Coronary artery (tissue), 2 donors: ENCODE data around the gene SPATA31A6.
"Not testable (repeated sequence)": the region's sequence is repeated elsewhere in the genome, so short reads cannot be mapped to it uniquely, and the experiment has no call there.

Experiments
- DNase-seq: peaks from one replicate; pipeline ENCODE4 v3.0.0-alpha.2; 2017; ENCODE audit warnings: low spot score
- H3K27ac ChIP-seq, 2 donors: fragments of 200-600 bp; sonication (generic); one replicate each; pipeline ENCODE4 v1.5.1; 2016 to 2019
- H3K4me3 ChIP-seq: fragments of 200-600 bp; sonication (generic); 2 replicates; pipeline ENCODE4 v1.5.1; 2016; ENCODE audit warnings: mild to moderate bottlenecking, moderate library complexity

SPATA31A6 gene

GRCh38 chr9:42183359-42183758 is at the start of gene SPATA31A6:
TSS of gene SPATA31A6 (plus strand) at chr9:42183659. CDS start at chr9:42183688, 29 bp downstream.
- H3K27ac ChIP-seq, DNase-seq, H3K4me3 ChIP-seq: not testable (repeated sequence)

- not testable (repeated sequence) for DNase-seq
Observed at GRCh38 chr9:42160299-42160698, 23.2 kb upstream of the SPATA31A6 start.

GRCh38 chr9:42219861-42220260 is 36.4 kb downstream of the SPATA31A6 start:
- not testable (repeated sequence) for H3K27ac ChIP-seq, DNase-seq, H3K4me3 ChIP-seq

More at GRCh38 chr9:42160299-42160698, 23.2 kb upstream of the SPATA31A6 start:
- not testable (repeated sequence) for H3K4me3 ChIP-seq, H3K27ac ChIP-seq

GRCh38 chr9:42223230-42223629 is 39.8 kb downstream of the SPATA31A6 start:
- not testable (repeated sequence) for H3K4me3 ChIP-seq, DNase-seq, H3K27ac ChIP-seq

GRCh38 chr9:42233031-42233430 is 49.6 kb downstream of the SPATA31A6 start:
- not testable (repeated sequence) for DNase-seq, H3K4me3 ChIP-seq, H3K27ac ChIP-seq

GRCh38 chr9:42234610-42235009 is 51.2 kb downstream of the SPATA31A6 start:
- not testable (repeated sequence) for H3K4me3 ChIP-seq, DNase-seq, H3K27ac ChIP-seq

- not testable (repeated sequence) for H3K27ac ChIP-seq, DNase-seq
Observed at GRCh38 chr9:42235352-42235991, 52.0 kb downstream of the SPATA31A6 start.

GRCh38 chr9:42236097-42236496 is 52.6 kb downstream of the SPATA31A6 start:
- DNase-seq, H3K27ac ChIP-seq: not testable (repeated sequence)

More at GRCh38 chr9:42235352-42235991, 52.0 kb downstream of the SPATA31A6 start:
- not testable (repeated sequence) for H3K4me3 ChIP-seq

GRCh38 chr9:42237381-42237780 is 53.9 kb downstream of the SPATA31A6 start:
- not testable (repeated sequence) for DNase-seq, H3K4me3 ChIP-seq, H3K27ac ChIP-seq

More at GRCh38 chr9:42236097-42236496, 52.6 kb downstream of the SPATA31A6 start:
- H3K4me3 ChIP-seq, result not testable (repeated sequence)

GRCh38 chr9:42238862-42239261 is 55.4 kb downstream of the SPATA31A6 start:
- H3K4me3 ChIP-seq, H3K27ac ChIP-seq, DNase-seq: not testable (repeated sequence)
